ENCODE data around the gene FBXO48.

DNA sequence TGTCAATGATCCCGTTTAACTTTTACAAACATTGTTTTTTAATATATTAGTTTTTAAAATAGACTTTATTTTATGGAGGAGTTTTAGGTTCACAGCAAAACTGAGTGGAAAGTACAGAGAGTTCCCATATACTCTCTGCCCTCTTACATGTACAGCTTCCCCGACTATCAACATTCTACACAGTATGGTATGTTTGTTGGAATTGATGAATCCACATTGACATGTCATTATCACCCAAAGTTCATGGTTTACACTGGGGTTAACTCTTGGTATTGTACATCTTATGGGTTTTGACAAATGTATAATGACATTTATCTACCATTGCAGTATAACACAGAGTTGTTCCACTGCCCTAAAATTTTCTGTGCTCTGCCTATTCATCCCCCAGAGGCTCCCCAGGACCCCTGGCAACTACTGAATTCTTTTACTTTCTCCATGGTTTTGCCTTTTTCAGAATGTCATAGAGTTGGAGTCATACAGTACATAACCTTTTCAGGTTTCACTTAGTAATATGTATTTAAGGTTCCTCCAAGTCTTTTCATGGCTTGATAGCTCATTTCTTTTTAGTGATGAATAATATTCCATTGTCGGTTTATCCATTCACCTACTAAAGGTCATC is 5.8 kb upstream of the FBXO48 start:
- TF ChIP-seq ZNF184 (tag by site-specific recombination; IDR thresholded peaks at IDR 0.05) = no peak
- TF ChIP-seq ZFP3 (tag by site-specific recombination; IDR thresholded peaks at IDR 0.05; ENCODE audit: low read depth) = no peak
- TF ChIP-seq, protein P1, sequence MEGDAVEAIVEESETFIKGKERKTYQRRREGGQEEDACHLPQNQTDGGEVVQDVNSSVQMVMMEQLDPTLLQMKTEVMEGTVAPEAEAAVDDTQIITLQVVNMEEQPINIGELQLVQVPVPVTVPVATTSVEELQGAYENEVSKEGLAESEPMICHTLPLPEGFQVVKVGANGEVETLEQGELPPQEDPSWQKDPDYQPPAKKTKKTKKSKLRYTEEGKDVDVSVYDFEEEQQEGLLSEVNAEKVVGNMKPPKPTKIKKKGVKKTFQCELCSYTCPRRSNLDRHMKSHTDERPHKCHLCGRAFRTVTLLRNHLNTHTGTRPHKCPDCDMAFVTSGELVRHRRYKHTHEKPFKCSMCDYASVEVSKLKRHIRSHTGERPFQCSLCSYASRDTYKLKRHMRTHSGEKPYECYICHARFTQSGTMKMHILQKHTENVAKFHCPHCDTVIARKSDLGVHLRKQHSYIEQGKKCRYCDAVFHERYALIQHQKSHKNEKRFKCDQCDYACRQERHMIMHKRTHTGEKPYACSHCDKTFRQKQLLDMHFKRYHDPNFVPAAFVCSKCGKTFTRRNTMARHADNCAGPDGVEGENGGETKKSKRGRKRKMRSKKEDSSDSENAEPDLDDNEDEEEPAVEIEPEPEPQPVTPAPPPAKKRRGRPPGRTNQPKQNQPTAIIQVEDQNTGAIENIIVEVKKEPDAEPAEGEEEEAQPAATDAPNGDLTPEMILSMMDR (tag by site-specific recombination; IDR thresholded peaks at IDR 0.05) = no peak
- no peak for TF ChIP-seq TCF7L2 (IDR thresholded peaks at IDR 0.05; ENCODE audit: borderline replicate concordance, low read depth, low read length)
- no peak for TF ChIP-seq ZFP37 (tag by site-specific recombination; IDR thresholded peaks at IDR 0.05)
- TF ChIP-seq, protein P2, sequence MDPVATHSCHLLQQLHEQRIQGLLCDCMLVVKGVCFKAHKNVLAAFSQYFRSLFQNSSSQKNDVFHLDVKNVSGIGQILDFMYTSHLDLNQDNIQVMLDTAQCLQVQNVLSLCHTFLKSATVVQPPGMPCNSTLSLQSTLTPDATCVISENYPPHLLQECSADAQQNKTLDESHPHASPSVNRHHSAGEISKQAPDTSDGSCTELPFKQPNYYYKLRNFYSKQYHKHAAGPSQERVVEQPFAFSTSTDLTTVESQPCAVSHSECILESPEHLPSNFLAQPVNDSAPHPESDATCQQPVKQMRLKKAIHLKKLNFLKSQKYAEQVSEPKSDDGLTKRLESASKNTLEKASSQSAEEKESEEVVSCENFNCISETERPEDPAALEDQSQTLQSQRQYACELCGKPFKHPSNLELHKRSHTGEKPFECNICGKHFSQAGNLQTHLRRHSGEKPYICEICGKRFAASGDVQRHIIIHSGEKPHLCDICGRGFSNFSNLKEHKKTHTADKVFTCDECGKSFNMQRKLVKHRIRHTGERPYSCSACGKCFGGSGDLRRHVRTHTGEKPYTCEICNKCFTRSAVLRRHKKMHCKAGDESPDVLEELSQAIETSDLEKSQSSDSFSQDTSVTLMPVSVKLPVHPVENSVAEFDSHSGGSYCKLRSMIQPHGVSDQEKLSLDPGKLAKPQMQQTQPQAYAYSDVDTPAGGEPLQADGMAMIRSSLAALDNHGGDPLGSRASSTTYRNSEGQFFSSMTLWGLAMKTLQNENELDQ (tag by site-specific recombination; IDR thresholded peaks at IDR 0.05; ENCODE audit: low read depth) = no peak
- TF ChIP-seq, protein P3, sequence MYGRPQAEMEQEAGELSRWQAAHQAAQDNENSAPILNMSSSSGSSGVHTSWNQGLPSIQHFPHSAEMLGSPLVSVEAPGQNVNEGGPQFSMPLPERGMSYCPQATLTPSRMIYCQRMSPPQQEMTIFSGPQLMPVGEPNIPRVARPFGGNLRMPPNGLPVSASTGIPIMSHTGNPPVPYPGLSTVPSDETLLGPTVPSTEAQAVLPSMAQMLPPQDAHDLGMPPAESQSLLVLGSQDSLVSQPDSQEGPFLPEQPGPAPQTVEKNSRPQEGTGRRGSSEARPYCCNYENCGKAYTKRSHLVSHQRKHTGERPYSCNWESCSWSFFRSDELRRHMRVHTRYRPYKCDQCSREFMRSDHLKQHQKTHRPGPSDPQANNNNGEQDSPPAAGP (tag by site-specific recombination; IDR thresholded peaks at IDR 0.05) = no peak
- no peak for TF ChIP-seq BCL11A (tag by site-specific recombination; IDR thresholded peaks at IDR 0.05; ENCODE audit: low read depth)
- no peak for TF ChIP-seq ZNF660 (tag by site-specific recombination; IDR thresholded peaks at IDR 0.05)
- no peak for TF ChIP-seq SETDB1 (IDR thresholded peaks at IDR 0.05; ENCODE audit: insufficient read length, low read length)
- TF ChIP-seq ZNF133 (tag by site-specific recombination; IDR thresholded peaks at IDR 0.05) = no peak
- TF ChIP-seq, protein P4, sequence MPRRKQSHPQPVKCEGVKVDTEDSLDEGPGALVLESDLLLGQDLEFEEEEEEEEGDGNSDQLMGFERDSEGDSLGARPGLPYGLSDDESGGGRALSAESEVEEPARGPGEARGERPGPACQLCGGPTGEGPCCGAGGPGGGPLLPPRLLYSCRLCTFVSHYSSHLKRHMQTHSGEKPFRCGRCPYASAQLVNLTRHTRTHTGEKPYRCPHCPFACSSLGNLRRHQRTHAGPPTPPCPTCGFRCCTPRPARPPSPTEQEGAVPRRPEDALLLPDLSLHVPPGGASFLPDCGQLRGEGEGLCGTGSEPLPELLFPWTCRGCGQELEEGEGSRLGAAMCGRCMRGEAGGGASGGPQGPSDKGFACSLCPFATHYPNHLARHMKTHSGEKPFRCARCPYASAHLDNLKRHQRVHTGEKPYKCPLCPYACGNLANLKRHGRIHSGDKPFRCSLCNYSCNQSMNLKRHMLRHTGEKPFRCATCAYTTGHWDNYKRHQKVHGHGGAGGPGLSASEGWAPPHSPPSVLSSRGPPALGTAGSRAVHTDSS (tag by site-specific recombination; IDR thresholded peaks at IDR 0.05) = no peak
- no peak for TF ChIP-seq YY1 (tag by site-specific recombination; IDR thresholded peaks at IDR 0.05)
- TF ChIP-seq ZNF785 (tag by site-specific recombination; IDR thresholded peaks at IDR 0.05) = no peak

Data from HEK293 (cell line).